ENCODE results near the gene C9orf78. TPM values are rescaled to one million over a fixed set of nuclear protein-coding genes. Genes with fewer than 3 reads are reported as not detected.

Gene C9orf78
- polyA plus RNA-seq, 1 donor (not counting 4 experiments of a cell fraction or from before 2014, with no cell fraction given): 66.5 TPM

DNA sequence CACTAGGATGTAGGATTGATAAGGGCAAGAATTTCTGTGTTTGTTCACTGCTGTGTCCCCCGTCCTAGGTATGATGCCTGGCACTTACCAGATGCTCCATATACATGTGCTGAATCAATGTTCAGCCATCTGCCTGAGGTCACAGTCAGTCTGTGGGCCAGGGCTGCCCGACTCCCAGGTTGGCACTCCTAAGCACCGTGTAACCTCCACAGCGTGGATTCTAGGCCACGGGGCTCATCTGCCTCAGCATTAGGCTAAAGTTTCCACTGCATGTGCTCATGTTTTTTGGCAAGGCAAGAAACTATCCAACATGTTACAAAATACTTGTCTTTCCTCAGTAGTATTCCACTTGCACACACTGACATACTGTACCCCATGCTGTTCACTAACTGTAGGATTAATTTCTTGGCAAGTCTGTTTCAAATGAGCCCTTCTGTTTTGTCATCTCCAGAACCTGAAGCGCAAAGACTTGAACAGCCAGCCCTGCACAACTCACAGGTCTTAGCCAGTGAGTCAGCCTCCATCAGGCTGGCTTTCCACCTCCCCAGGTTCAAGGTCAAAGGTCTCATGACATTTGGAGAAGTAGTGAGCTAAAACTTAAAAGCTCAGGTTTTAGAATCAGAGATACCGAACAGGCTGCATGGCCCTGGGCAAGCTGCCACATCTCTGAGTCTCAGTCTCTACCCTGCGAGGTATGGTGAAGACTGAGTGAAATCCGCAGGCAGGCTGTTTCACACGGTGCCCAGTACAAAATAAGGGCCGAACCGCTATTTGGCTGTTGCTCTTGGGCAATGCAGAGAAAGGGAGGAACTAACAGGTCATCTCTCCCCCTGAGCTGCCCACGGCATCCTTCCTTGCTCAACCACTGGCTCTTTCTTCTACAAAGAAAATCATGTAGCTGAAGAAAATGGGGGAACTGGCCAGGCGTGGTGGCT lies 18.3 kb downstream of the C9orf78 start:
- H3K9me3 ChIP-seq (ENCODE audit: control insufficient read depth, low read depth, low read length): no peaks in the 10 kb centered on the region
- peaks cover 10% of the 10 kb centered on the region for H3K79me2 ChIP-seq (ENCODE audit: control insufficient read depth, insufficient read depth, low read length)
- no peaks in the 10 kb centered on the region for H3K4me1 ChIP-seq (ENCODE audit: control insufficient read depth, extremely low read depth, insufficient read depth, low read length)
- no peak overlapping the region for H2AFZ ChIP-seq (ENCODE audit: control insufficient read depth, low read length)
- no peaks in the 10 kb centered on the region for H3K9me1 ChIP-seq (ENCODE audit: control insufficient read depth, extremely low read depth, insufficient read depth, low read length)
- H3K27ac ChIP-seq (ENCODE audit: control insufficient read depth, insufficient read depth, low read length): no peak overlapping the region
- no peaks in the 10 kb centered on the region for H3K27me3 ChIP-seq (ENCODE audit: control insufficient read depth, extremely low read depth, insufficient read depth, low read length)
- DNase-seq (ENCODE audit: low read depth, low spot score) (no peak), FAIRE-seq (no peak)
- TF ChIP-seq EZH2 (IDR thresholded peaks at IDR 0.05; ENCODE audit: low read length): no peak
- TF ChIP-seq, protein P1, sequence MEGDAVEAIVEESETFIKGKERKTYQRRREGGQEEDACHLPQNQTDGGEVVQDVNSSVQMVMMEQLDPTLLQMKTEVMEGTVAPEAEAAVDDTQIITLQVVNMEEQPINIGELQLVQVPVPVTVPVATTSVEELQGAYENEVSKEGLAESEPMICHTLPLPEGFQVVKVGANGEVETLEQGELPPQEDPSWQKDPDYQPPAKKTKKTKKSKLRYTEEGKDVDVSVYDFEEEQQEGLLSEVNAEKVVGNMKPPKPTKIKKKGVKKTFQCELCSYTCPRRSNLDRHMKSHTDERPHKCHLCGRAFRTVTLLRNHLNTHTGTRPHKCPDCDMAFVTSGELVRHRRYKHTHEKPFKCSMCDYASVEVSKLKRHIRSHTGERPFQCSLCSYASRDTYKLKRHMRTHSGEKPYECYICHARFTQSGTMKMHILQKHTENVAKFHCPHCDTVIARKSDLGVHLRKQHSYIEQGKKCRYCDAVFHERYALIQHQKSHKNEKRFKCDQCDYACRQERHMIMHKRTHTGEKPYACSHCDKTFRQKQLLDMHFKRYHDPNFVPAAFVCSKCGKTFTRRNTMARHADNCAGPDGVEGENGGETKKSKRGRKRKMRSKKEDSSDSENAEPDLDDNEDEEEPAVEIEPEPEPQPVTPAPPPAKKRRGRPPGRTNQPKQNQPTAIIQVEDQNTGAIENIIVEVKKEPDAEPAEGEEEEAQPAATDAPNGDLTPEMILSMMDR (optimal IDR thresholded peaks at IDR 0.05 in 1 of 3, IDR thresholded peaks at IDR 0.05 in 1 of 3, conservative IDR thresholded peaks at IDR 0.05 in 1 of 3; ENCODE audit: extremely low read depth in 1 of 3, insufficient read depth in 2 of 3, low read length in 3 of 3): no peak
- no peaks in the 10 kb centered on the region for H4K20me1 ChIP-seq (ENCODE audit: control insufficient read depth, extremely low read depth, insufficient read depth, low read length)
- H3K4me2 ChIP-seq (ENCODE audit: control insufficient read depth, extremely low read depth, insufficient read depth, low read depth, low read length): no peak overlapping the region
- peaks cover 43 to 51% of the 10 kb centered on the region in 2 experiments for H3K36me3 ChIP-seq (ENCODE audit: control insufficient read depth in 2 of 2, extremely low read depth in 1 of 2, insufficient read depth in 2 of 2, low read length in 2 of 2)
- no peak overlapping the region for H3K9ac ChIP-seq (ENCODE audit: control insufficient read depth, extremely low read depth, insufficient read depth, low read length)
- no peak overlapping the region for H3K4me3 ChIP-seq (ENCODE audit: control insufficient read depth in 2 of 3, extremely low read depth in 1 of 3, insufficient read depth in 2 of 3, low read depth in 1 of 3, low read length in 3 of 3)
- dilution Hi-C loops (cut with MboI; ENCODE audit: extremely low pct_ligation_motif_present, low sequenced_read_pairs): no loop called here

DNA sequence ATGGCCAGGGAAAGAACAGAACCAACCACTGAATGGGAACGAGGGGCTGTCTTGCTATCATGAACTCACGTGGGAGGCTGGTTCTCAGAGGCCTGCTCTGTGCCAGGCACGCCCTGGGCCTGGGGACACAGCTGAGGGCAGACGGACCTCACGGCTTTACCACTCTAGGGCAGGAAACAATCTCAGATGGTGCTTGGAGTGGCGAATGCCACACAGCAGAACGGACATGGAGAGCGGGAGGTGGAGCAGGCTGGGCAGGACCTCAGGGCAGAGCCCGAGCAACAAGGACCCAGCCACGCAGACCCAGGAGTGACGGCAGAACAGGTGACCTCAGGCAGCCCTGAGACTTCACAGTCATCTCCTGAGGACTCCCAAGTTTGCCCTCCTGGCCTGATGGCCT lies 19.8 kb downstream of the C9orf78 start:
- no peak for FAIRE-seq

More for the DNA sequence above, 19.8 kb downstream of the C9orf78 start:
- H3K9ac ChIP-seq (ENCODE audit: control insufficient read depth, extremely low read depth, insufficient read depth, low read length): no peak overlapping the region
- H3K4me3 ChIP-seq (ENCODE audit: control insufficient read depth in 2 of 3, extremely low read depth in 1 of 3, insufficient read depth in 2 of 3, low read depth in 1 of 3, low read length in 3 of 3): no peak overlapping the region
- H3K9me1 ChIP-seq (ENCODE audit: control insufficient read depth, extremely low read depth, insufficient read depth, low read length): no peaks in the 10 kb centered on the region
- H3K9me3 ChIP-seq (ENCODE audit: control insufficient read depth, low read depth, low read length): no peaks in the 10 kb centered on the region
- H3K4me2 ChIP-seq (ENCODE audit: control insufficient read depth, extremely low read depth, insufficient read depth, low read depth, low read length): no peak overlapping the region
- DNase-seq (ENCODE audit: low read depth, low spot score): no peak
- no peak overlapping the region for H3K27ac ChIP-seq (ENCODE audit: control insufficient read depth, insufficient read depth, low read length)
- no peaks in the 10 kb centered on the region for H4K20me1 ChIP-seq (ENCODE audit: control insufficient read depth, extremely low read depth, insufficient read depth, low read length)
- no peaks in the 10 kb centered on the region for H3K27me3 ChIP-seq (ENCODE audit: control insufficient read depth, extremely low read depth, insufficient read depth, low read length)
- no peaks in the 10 kb centered on the region for H3K4me1 ChIP-seq (ENCODE audit: control insufficient read depth, extremely low read depth, insufficient read depth, low read length)
- H3K79me2 ChIP-seq (ENCODE audit: control insufficient read depth, insufficient read depth, low read length): peaks cover under 1% of the 10 kb centered on the region
- no peak overlapping the region for H2AFZ ChIP-seq (ENCODE audit: control insufficient read depth, low read length)
- TF ChIP-seq, protein P1 (optimal IDR thresholded peaks at IDR 0.05 in 1 of 3, IDR thresholded peaks at IDR 0.05 in 1 of 3, conservative IDR thresholded peaks at IDR 0.05 in 1 of 3; ENCODE audit: extremely low read depth in 1 of 3, insufficient read depth in 2 of 3, low read length in 3 of 3): no peak
- no peak for TF ChIP-seq EZH2 (IDR thresholded peaks at IDR 0.05; ENCODE audit: low read length)
- dilution Hi-C loops (cut with MboI; ENCODE audit: extremely low pct_ligation_motif_present, low sequenced_read_pairs): no loop called here
- peaks cover 40 to 44% of the 10 kb centered on the region in 2 experiments for H3K36me3 ChIP-seq (ENCODE audit: control insufficient read depth in 2 of 2, extremely low read depth in 1 of 2, insufficient read depth in 2 of 2, low read length in 2 of 2)
